HEK293 (cell line): Measurements from ENCODE around the gene GPR155.

Source experiments
- CTCF ChIA-PET: fragments of 350-600 bp; formaldehyde crosslinking; extraction: SDS; loops from one replicate; lab custom pipeline; 2021; ENCODE audit warnings: antibody characterized with exemption; lab: Yijun Ruan, JAX
- POLR2A ChIA-PET: fragments of 300-600 bp; formaldehyde crosslinking; extraction: SDS; loops from one replicate; lab custom pipeline; 2020; ENCODE audit warnings: antibody characterized with exemption, inconsistent platforms; lab: Yijun Ruan, JAX
- H3K27ac ChIP-seq: fragments of 200-500 bp; sonication (Bioruptor generic); 2 replicates; pipeline ENCODE4 v1.5.1; 2014; ENCODE audit warnings: low read depth, low read length, control low read depth, inconsistent platforms; ENCODE audit errors: extremely low read depth
- H3K36me3 ChIP-seq, 2 experiments: fragments of 200-500 bp in 1 of 2; sonication (Bioruptor generic) in 1 of 2; 1 replicate in 1 of 2; 2 replicates in 1 of 2; pipeline ENCODE4 v1.5.1; 2014 to 2017; ENCODE audit warnings: inconsistent platforms in 2 of 2, low read length in 2 of 2; ENCODE audit not compliant: control insufficient read depth in 2 of 2, insufficient read depth in 1 of 2
- H3K4me1 ChIP-seq: fragments of 200-500 bp; sonication (Bioruptor generic); 2 replicates; pipeline ENCODE4 v1.5.1; 2014; ENCODE audit warnings: mild to moderate bottlenecking, low read length, inconsistent platforms; ENCODE audit not compliant: control insufficient read depth, insufficient read depth
- H3K4me3 ChIP-seq: 2 replicates; pipeline ENCODE4 v1.5.1; 2011; ENCODE audit warnings: low read depth, mild to moderate bottlenecking, control low read depth, low read length, moderate library complexity
- H3K9me3 ChIP-seq: fragments of 200-500 bp; sonication (Bioruptor generic); 2 replicates; pipeline ENCODE4 v1.5.1; 2014; ENCODE audit warnings: low read depth, low read length, inconsistent platforms; ENCODE audit not compliant: control insufficient read depth, insufficient read depth
- CTCF ChIP-seq: fragments of 450-650 bp; formaldehyde crosslinking; IDR thresholded peaks from 2 replicates; pipeline ENCODE4 v1.5.1; 2016; ENCODE audit warnings: missing biosample characterization, missing genetic modification characterization
- GFI1B ChIP-seq: fragments of 450-650 bp; formaldehyde crosslinking; IDR thresholded peaks from 2 replicates; pipeline ENCODE4 v1.5.1; 2016; ENCODE audit warnings: missing biosample characterization, missing genetic modification characterization
- KLF16 ChIP-seq: fragments of 450-650 bp; formaldehyde crosslinking; IDR thresholded peaks from 2 replicates; pipeline ENCODE4 v1.5.1; 2017; ENCODE audit warnings: missing biosample characterization, missing genetic modification characterization
- MZF1 ChIP-seq: fragments of 450-650 bp; formaldehyde crosslinking; IDR thresholded peaks from 2 replicates; pipeline ENCODE4 v1.5.1; 2017; ENCODE audit warnings: missing biosample characterization, missing genetic modification characterization, borderline replicate concordance
- PBX3 ChIP-seq: sonication (generic); formaldehyde crosslinking; IDR thresholded peaks from 2 replicates; pipeline ENCODE4 v1.8.1; 2022; ENCODE audit warnings: mild to moderate bottlenecking, moderate library complexity, missing genetic modification reagents
- PRDM1 ChIP-seq: fragments of 450-650 bp; formaldehyde crosslinking; IDR thresholded peaks from 2 replicates; pipeline ENCODE4; 2016; ENCODE audit warnings: missing biosample characterization, missing genetic modification characterization
- YY1 ChIP-seq: fragments of 450-650 bp; formaldehyde crosslinking; IDR thresholded peaks from 2 replicates; pipeline ENCODE4 v1.5.1; 2018; ENCODE audit warnings: missing biosample characterization, missing genetic modification characterization
- ZBTB11 ChIP-seq: fragments of 450-650 bp; formaldehyde crosslinking; conservative IDR thresholded peaks from 2 replicates; pipeline ENCODE4 v1.5.1; 2016; ENCODE audit warnings: low read depth, missing biosample characterization, missing genetic modification characterization
- ZBTB48 ChIP-seq: fragments of 450-650 bp; formaldehyde crosslinking; IDR thresholded peaks from 2 replicates; pipeline ENCODE4 v1.5.1; 2016; ENCODE audit warnings: missing biosample characterization, missing genetic modification characterization
- ZBTB49 ChIP-seq: fragments of 450-650 bp; formaldehyde crosslinking; IDR thresholded peaks from 2 replicates; pipeline ENCODE4 v1.5.1; 2016; ENCODE audit warnings: missing biosample characterization, missing genetic modification characterization, low read depth
- ZBTB8A ChIP-seq: fragments of 450-650 bp; formaldehyde crosslinking; IDR thresholded peaks from 2 replicates; pipeline ENCODE4 v1.5.1; 2016; ENCODE audit warnings: missing biosample characterization, missing genetic modification characterization
- ZFP3 ChIP-seq: fragments of 450-650 bp; formaldehyde crosslinking; IDR thresholded peaks from 2 replicates; pipeline ENCODE4 v1.5.1; 2016; ENCODE audit warnings: low read depth, missing biosample characterization, missing genetic modification characterization
- ZFP37 ChIP-seq: fragments of 450-650 bp; formaldehyde crosslinking; IDR thresholded peaks from 2 replicates; pipeline ENCODE4 v1.5.1; 2016; ENCODE audit warnings: missing biosample characterization, missing genetic modification characterization
- ZFP41 ChIP-seq: fragments of 450-650 bp; formaldehyde crosslinking; IDR thresholded peaks from 2 replicates; pipeline ENCODE4 v1.5.1; 2016; ENCODE audit warnings: missing biosample characterization, missing genetic modification characterization, borderline replicate concordance
- ZIC2 ChIP-seq: fragments of 450-650 bp; formaldehyde crosslinking; IDR thresholded peaks from 2 replicates; pipeline ENCODE4 v1.5.1; 2016; ENCODE audit warnings: missing biosample characterization, missing genetic modification characterization
- ZNF114 ChIP-seq: fragments of 450-650 bp; formaldehyde crosslinking; IDR thresholded peaks from 2 replicates; pipeline ENCODE4 v1.5.0; 2017; ENCODE audit warnings: missing biosample characterization, missing genetic modification characterization
- ZNF132 ChIP-seq: fragments of 450-650 bp; formaldehyde crosslinking; IDR thresholded peaks from 2 replicates; pipeline ENCODE4 v1.5.1; 2017; ENCODE audit warnings: missing biosample characterization, missing genetic modification characterization, borderline replicate concordance
- ZNF174 ChIP-seq: fragments of 450-650 bp; formaldehyde crosslinking; IDR thresholded peaks from 2 replicates; pipeline ENCODE4 v1.5.0; 2017; ENCODE audit warnings: missing biosample characterization, mild to moderate bottlenecking, missing genetic modification characterization
- ZNF18 ChIP-seq: fragments of 450-650 bp; formaldehyde crosslinking; IDR thresholded peaks from 2 replicates; pipeline ENCODE4 v1.5.1; 2016; ENCODE audit warnings: missing biosample characterization, missing genetic modification characterization
- ZNF404 ChIP-seq: fragments of 450-650 bp; formaldehyde crosslinking; IDR thresholded peaks from 2 replicates; pipeline ENCODE4 v1.5.1; 2017; ENCODE audit warnings: missing biosample characterization, missing genetic modification characterization
- ZNF510 ChIP-seq: fragments of 450-650 bp; formaldehyde crosslinking; IDR thresholded peaks from 2 replicates; pipeline ENCODE4 v1.5.1; 2018; ENCODE audit warnings: mild to moderate bottlenecking, missing genetic modification characterization, missing biosample characterization; ENCODE audit not compliant: insufficient replicate concordance
- ZNF530 ChIP-seq: fragments of 450-650 bp; formaldehyde crosslinking; IDR thresholded peaks from 2 replicates; pipeline ENCODE4 v1.5.1; 2016; ENCODE audit warnings: low read depth, missing biosample characterization, missing genetic modification characterization
- ZNF776 ChIP-seq: fragments of 450-650 bp; formaldehyde crosslinking; IDR thresholded peaks from 2 replicates; pipeline ENCODE4 v1.5.0; 2017; ENCODE audit warnings: missing biosample characterization, missing genetic modification characterization, borderline replicate concordance
- ZNF791 ChIP-seq: fragments of 450-650 bp; formaldehyde crosslinking; IDR thresholded peaks from 2 replicates; pipeline ENCODE4 v1.5.1; 2016; ENCODE audit warnings: missing biosample characterization, missing genetic modification characterization
- ZSCAN30 ChIP-seq: fragments of 450-650 bp; IDR thresholded peaks from 2 replicates; pipeline ENCODE4 v1.5.1; 2018; ENCODE audit warnings: missing biosample characterization, mild to moderate bottlenecking, missing genetic modification characterization, moderate library complexity

The GPR155 gene

GRCh38 chr2:174439323-174439722 lies 47.5 kb downstream of the GPR155 start:
- TF ChIP-seq PRDM1 (tag by site-specific recombination) (no peak), YY1 (tag by site-specific recombination) (no peak), ZFP41 (tag by site-specific recombination) (no peak), ZNF18 (no peak), ZNF791 (tag by site-specific recombination) (no peak), ZNF510 (tag by site-specific recombination) (no peak), ZIC2 (no peak), ZNF776 (no peak), ZNF404 (tag by site-specific recombination) (no peak), ZBTB11 (tag by site-specific recombination) (no peak), ZBTB8A (tag by site-specific recombination) (no peak), ZNF132 (no peak), ZFP37 (tag by site-specific recombination) (no peak)
- POLR2A ChIA-PET: no interaction called here
- Histone ChIP-seq H3K9me3 (no peaks in the 10 kb centered on the region), H3K4me3 (no peak overlapping the region), H3K27ac (no peak overlapping the region), H3K36me3 (peaks cover 4 to 8% of the 10 kb centered on the region in 2 experiments; a peak in 2 of 3 replicates), H3K4me1 (no peaks in the 10 kb centered on the region)
- CTCF ChIA-PET: no interaction called here

- H3K4me1 ChIP-seq: no peaks in the 10 kb centered on the region
- ChIA-PET POLR2A (no interaction called here), CTCF (interaction anchor here (0.6 to 1.2 kb wide), 2 partner anchors 25 to 139 kb away, joined by 3 read pairs; no protein-coding TSS in a partner anchor)
- H3K4me3 ChIP-seq: no peak overlapping the region
- no peak overlapping the region for H3K27ac ChIP-seq
- no peaks in the 10 kb centered on the region for H3K9me3 ChIP-seq
- peaks cover 4 to 11% of the 10 kb centered on the region in 2 experiments; a peak in 2 of 3 replicates for H3K36me3 ChIP-seq
- TF ChIP-seq ZNF530: no peak
- no peak for TF ChIP-seq GFI1B (tag by site-specific recombination)
- no peak for TF ChIP-seq MZF1 (tag by site-specific recombination)
- no peak for TF ChIP-seq CTCF
- no peak for TF ChIP-seq KLF16
- TF ChIP-seq ZFP3 (tag by site-specific recombination): no peak
- TF ChIP-seq ZBTB49: no peak
- no peak for TF ChIP-seq ZSCAN30 (tag by site-specific recombination)
- no peak for TF ChIP-seq ZBTB48 (tag by site-specific recombination)
- TF ChIP-seq PBX3 (CRISPR knock-in tag): no peak
- no peak for TF ChIP-seq ZNF114
- TF ChIP-seq ZNF174: no peak
Observed at GRCh38 chr2:174438146-174438886, 48.5 kb downstream of the GPR155 start.
